HG03442 (cell line): Measurements from ENCODE around the gene MRPL51.
"Not testable (repeated sequence)": the region's sequence is repeated elsewhere in the genome, so short reads cannot be mapped to it uniquely, and the experiment has no call there.

Experiments used
- ATAC-seq: cut with Tn5 transposase; IDR thresholded peaks from one replicate; pipeline ENCODE4 v1.9.1; 2021; ENCODE audit warnings: mild to moderate bottlenecking, moderate library complexity; ENCODE audit not compliant: unreplicated experiment

MRPL51 gene

GRCh38 chr12:6532051-6532926 lies 39.2 kb upstream of the MRPL51 start:
- no peak for ATAC-seq

DNA sequence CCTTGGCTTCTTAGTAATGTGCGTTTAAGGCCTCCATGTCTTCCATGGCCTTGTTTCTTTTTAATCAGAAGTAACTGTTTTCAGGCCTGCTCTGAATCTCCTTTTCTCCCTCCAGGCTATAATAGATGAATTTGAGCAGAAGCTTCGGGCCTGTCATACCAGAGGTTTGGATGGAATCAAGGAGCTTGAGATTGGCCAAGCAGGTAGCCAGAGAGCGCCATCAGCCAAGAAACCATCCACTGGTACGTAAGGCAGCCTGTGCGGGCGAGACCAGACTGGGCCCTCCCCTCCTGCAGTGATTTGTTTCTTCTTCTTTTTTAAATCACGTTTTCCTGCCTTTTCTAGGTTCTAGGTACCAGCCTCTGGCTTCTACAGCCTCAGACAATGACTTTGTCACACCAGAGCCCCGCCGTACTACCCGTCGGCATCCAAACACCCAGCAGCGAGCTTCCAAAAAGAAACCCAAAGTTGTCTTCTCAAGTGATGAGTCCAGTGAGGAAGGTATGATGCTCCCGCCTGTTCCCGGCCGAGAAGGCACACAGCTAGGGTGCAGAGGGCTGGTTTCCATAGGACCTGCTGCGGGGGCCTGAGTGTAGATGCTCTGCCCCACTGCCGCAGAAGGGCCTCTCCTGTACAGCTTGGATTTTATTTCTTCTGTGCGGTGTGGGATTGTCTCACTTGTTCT lies 37.7 kb upstream of the MRPL51 start:
- ATAC-seq, result no peak

DNA sequence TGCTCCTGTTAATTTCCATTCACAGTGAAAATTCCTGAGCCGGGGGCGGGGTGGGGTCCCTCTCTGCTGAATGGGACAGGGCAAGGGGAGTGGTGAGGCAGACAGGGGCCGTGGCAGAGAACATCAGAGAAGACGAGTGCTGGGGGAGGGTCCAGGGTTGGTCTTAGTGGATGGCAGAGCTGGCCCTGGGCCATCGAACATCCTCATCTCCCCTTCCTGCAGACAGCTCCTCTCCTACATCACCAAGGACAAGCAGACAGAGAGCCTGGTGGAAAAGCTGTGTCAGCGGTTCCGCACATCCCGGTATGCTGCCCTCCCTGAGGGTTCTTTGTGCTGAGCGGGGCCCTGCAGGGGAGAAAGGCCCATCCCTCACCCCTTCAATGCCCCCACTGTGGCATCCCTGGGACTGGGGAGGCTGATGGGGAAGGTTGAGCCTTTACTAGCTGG lies 36.3 kb upstream of the MRPL51 start:
- ATAC-seq, result no peak

GRCh38 chr12:6528539-6529235 lies 35.6 kb upstream of the MRPL51 start:
- no peak for ATAC-seq

DNA sequence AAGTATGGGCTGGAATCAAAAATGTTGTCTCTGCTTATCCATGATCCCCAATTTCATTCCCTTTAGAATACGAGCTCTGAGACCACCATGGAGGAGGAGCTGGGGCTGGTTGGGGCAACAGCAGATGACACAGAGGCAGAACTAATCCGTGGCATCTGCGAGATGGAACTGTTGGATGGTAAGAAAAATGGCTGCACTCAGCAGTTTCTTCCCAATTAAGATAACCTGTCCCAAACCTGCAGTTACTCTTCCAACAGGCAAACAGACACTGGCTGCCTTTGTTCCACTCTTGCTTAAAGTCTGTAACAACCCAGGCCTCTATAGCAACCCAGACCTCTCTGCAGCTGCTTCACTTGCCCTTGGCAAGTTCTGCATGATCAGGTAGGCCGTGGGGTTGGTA lies 34.6 kb upstream of the MRPL51 start:
- no peak for ATAC-seq

DNA sequence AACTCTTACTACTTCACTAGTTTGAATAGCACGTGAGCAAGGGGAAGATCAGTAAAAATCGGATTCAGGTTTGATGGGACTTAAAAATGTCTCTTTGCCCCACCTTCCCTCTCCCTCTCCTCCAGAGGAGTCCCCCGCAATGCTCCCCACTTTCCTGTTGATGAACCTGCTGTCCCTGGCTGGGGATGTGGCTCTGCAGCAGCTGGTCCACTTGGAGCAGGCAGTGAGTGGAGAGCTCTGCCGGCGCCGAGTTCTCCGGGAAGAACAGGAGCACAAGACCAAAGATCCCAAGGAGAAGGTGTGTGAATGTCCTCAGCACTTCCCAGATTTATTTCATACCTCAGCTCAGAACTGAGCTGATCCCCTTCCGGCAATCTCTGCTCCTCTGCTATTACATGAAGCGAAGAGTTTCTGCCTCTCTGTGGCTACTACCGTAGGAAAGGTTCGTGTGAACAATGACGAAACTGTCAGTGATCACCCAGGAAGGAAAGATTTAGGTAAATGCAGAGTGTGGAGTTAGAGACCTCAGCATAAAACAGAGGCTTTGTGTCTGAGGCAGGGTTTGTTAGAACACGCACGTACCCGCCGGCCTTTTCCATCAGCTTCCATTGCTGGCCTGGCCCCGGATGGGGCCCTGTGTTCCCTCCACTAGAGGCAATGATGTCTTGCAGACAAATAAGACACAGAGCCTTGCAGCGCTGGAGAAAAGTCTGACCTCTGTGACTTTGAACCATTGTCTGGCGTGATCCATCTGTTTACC lies 33.9 kb upstream of the MRPL51 start:
- no peak for ATAC-seq

DNA sequence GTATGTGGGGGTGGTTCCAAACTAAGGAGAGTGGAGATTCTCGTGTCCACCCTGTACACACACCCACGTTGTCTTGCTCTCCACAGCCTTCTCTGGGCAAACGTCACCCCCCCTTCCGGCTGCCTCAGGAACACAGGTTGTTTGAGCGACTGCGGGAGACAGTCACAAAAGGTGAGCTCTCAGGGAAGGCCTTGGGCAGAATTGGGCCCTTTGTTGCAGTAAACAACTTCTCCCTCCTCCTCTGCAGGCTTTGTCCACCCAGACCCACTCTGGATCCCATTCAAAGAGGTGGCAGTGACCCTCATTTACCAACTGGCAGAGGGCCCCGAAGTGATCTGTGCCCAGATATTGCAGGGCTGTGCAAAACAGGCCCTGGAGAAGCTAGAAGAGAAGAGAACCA lies 33.1 kb upstream of the MRPL51 start:
- no peak for ATAC-seq

GRCh38 chr12:6524648-6525047 lies 31.6 kb upstream of the MRPL51 start:
- ATAC-seq, result no peak

DNA sequence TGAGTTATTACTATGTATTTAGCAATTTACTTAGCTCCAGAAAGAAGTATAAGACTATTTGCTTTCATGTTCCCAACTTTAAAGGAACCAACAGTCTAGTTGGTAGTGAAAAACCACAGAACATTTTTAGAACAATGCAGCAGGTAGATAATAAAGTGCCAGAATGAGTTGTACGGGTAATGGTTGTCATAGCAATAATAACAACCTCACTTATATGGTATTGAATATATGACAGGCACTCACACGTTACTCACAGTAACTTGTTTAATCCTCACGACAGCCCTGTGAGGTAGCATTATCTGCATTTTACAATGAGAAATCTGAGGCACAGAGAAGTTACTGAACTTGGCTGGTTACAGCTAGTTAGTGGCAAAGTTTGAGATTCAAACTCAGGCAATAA lies 30.6 kb upstream of the MRPL51 start:
- no peak for ATAC-seq

DNA sequence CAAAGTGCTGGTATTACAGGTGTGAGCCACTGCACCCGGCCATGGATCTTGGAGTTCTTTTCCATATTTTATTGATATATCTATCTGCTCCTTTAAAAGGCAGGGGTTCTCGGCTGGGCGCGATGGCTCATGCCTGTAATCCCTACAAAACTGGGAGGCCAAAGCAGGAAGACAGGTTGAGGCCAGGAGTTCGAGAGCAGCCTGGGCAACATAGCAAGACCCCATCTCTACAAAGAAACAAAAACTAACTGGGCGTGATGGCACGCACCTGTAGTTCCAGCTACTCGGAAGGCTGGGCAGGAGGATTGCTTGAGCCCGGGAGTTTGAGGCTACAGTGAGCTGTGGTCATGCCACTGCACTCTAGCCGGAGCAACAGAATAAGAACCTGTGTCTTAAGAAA lies 29.1 kb upstream of the MRPL51 start:
- no peak for ATAC-seq

DNA sequence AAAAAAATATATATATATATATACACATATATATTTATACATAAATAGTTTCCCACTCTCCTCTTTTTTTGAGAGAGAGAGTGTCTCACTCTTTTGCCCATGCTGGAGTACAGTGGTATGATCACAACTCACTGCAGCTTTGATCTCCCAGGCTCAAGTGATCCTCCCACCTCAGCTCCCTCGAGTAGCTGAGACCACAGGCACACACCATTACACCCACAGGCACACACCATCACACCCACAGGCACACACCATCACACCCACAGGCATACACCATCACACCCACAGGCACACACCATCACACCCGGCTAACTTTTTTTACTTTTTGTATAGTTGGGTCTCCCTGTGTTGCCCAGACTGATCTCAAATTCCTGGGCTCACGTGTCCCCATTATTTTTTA lies 27.1 kb upstream of the MRPL51 start:
- no peak for ATAC-seq

GRCh38 chr12:6508087-6508486 lies 15.0 kb upstream of the MRPL51 start:
- ATAC-seq, result no peak

- no peak for ATAC-seq
Measured at GRCh38 chr12:6507102-6507998, 14.3 kb upstream of the MRPL51 start.

- ATAC-seq, result no peak
Measured at GRCh38 chr12:6500466-6500865, 7.4 kb upstream of the MRPL51 start.

GRCh38 chr12:6497291-6497690 lies 4.2 kb upstream of the MRPL51 start:
- ATAC-seq, result not testable (repeated sequence)

DNA sequence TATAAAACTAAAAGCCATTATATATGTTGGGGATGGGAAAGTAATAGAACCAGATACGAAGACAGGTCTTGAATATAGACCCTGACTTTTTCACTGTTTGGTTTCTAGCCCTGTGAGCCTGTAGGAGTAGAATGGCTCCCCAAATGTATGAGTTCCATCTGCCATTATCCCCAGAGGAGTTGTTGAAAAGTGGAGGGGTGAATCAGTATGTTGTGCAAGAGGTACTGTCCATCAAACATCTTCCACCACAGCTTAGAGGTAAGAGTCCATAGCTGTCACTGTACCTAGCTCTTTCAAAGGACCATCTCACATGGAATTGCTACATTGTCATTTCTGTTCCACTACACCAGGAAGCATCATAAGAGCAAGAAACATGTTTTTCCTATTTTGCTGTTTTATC lies 1.9 kb upstream of the MRPL51 start:
- ATAC-seq, result no peak

DNA sequence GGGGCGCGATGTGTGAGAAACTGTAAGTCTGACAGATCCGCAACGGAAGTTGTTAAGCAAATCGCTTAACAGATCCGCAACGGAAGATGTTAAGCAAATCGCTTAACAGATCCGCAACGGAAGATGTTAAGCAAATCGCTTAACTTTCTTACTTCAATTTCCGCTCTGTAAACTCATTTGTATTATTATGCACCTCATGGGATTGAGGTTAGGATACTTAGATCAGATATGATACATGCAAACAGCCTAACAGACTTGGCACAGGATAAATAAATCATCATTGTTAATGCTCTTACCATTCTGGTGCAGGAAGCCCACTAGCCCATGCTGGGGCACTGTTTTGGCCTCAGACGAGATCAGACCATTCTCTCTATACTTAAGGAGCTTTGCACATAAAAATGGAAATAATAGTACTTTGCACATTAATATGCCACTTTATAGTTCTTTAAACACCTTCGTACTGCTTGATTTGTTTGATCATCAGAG lies 1.2 kb upstream of the MRPL51 start:
- no peak for ATAC-seq

DNA sequence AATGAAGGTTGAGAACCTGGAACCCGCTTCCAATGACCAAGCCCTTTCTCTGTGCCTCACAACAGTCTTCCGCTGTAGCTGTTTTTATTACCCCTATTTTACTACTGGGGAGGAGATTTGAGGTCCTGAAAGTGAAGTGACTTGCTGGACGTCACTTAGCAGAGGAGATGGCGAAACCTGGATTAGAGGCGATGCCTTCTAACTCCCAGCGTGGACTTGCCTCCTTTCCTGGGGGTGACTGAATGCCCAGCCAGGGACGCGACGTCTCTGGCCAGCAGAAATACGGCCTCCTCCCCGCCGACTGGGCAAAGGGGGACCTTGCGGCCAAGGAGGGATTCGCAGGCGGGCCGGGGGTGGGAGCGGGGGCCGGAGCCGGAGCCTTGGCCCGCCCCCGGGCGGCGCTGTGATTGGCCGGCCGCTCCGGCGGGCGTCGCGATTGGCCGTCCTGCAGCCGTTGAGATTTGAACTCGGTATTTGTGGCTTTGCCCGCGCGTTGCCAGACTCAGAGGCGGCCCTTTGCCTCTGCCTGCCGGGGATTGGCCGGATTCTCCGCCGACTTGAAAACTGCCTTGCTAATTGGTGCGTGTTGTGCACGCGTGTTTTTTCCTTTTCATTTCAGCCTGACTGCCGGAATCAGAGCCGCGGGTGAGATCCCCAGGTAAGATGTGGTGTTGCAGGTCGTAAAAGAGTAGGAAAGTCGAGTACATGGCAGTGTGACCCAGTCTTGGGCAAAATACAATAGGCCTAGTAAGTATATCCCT lies 615 bp upstream of the MRPL51 start, which contains the start of gene NCAPD2:
Gene NCAPD2, plus strand, starts transcription at position 606 of the 761 bp plus-strand sequence. CDS start 997 bp downstream, outside the sequence.
- peak; percentile 91 for ATAC-seq

- not testable (repeated sequence) for ATAC-seq
Measured at GRCh38 chr12:6490673-6491072, 2.4 kb downstream of the MRPL51 start.
